ENCODE results near the gene SHISA4.
"Not testable (repeated sequence)": the region's sequence is repeated elsewhere in the genome, so short reads cannot be mapped to it uniquely, and the experiment has no call there.

Gene SHISA4

GRCh38 chr1:201899683-201900429, 11.2 kb downstream of the SHISA4 start:
- DNase-seq, result no peak

- DNase-seq, result no peak
Observed at GRCh38 chr1:201900476-201900875, 11.8 kb downstream of the SHISA4 start.

GRCh38 chr1:201901036-201901435, 12.3 kb downstream of the SHISA4 start:
- DNase-seq, result not testable (repeated sequence)

GRCh38 chr1:201902198-201902597, 13.5 kb downstream of the SHISA4 start:
- no peak for DNase-seq

- no peak for DNase-seq
Observed at GRCh38 chr1:201903135-201903534, 14.4 kb downstream of the SHISA4 start.

GRCh38 chr1:201904579-201904978, 15.9 kb downstream of the SHISA4 start:
- no peak for DNase-seq

GRCh38 chr1:201905234-201905890, 16.7 kb downstream of the SHISA4 start:
- no peak for DNase-seq

GRCh38 chr1:201906336-201906735, 17.6 kb downstream of the SHISA4 start:
- DNase-seq, result no peak

GRCh38 chr1:201907621-201908020, 18.9 kb downstream of the SHISA4 start:
- no peak for DNase-seq

GRCh38 chr1:201911826-201912571, 23.3 kb downstream of the SHISA4 start:
- no peak for DNase-seq

- no peak for DNase-seq
Observed at GRCh38 chr1:201912832-201913231, 24.1 kb downstream of the SHISA4 start.

- DNase-seq, result no peak
Observed at GRCh38 chr1:201914456-201915235, 25.9 kb downstream of the SHISA4 start.

GRCh38 chr1:201916649-201917249, 28.1 kb downstream of the SHISA4 start:
- DNase-seq, result peak in 1 of 3 donors; percentile 24

- peak in 1 of 3 donors; percentile 14 for DNase-seq
Observed at GRCh38 chr1:201917362-201918033, 28.8 kb downstream of the SHISA4 start.

- DNase-seq, result no peak
Observed at GRCh38 chr1:201918343-201918742, 29.6 kb downstream of the SHISA4 start.

- DNase-seq, result no peak
Observed at GRCh38 chr1:201921952-201922558, 33.4 kb downstream of the SHISA4 start.

GRCh38 chr1:201925301-201925567, 36.5 kb downstream of the SHISA4 start:
- DNase-seq, result no peak

GRCh38 chr1:201925981-201926645, 37.4 kb downstream of the SHISA4 start:
- no peak for DNase-seq

GRCh38 chr1:201928266-201928665, 39.6 kb downstream of the SHISA4 start:
- DNase-seq, result no peak

GRCh38 chr1:201930137-201930536, 41.4 kb downstream of the SHISA4 start:
- DNase-seq, result no peak

- no peak for DNase-seq
Observed at GRCh38 chr1:201930803-201931202, 42.1 kb downstream of the SHISA4 start.

Measured in suppressor macrophage treated with lipopolysaccharide for 1 hour (primary cell).